Panc1 (cell line): Measurements from ENCODE around the gene ELF5. TPM values are rescaled to one million over a fixed set of nuclear protein-coding genes. Genes with fewer than 3 reads are reported as not detected.

Source experiments
- ATAC-seq: fragments of 200-7000 bp; cut with Tn5 transposase; 2 replicates; pipeline ENCODE4 v1.9.1; 2020; ENCODE audit warnings: mild to moderate bottlenecking, moderate library complexity
- BruUV-seq: library from RNA; stranded (reverse); fragments of 400-500 nt; replicated peaks from 2 replicates; lab custom pipeline; 2021; lab: Mats Ljungman, UMichigan
- CTCF ChIA-PET: fragments of 300-600 bp; sonication (Branson Sonifier 250); formaldehyde crosslinking; loops from one replicate; lab custom pipeline; 2022; ENCODE audit warnings: antibody characterized with exemption; lab: Charles Lee
- POLR2A ChIA-PET: fragments of 300-600 bp; sonication (Branson Sonifier 250); formaldehyde crosslinking; loops from one replicate; lab custom pipeline; 2022; ENCODE audit warnings: antibody characterized with exemption; lab: Charles Lee
- DNase-seq: peaks from one replicate; pipeline ENCODE4 v3.0.0-alpha.2; 2010; ENCODE audit warnings: low read depth, low spot score
- H3K27ac ChIP-seq: 2 replicates; pipeline ENCODE4 v1.5.1; 2011; ENCODE audit warnings: mild to moderate bottlenecking, low read length, inconsistent platforms
- H3K27me3 ChIP-seq: fragments of 200-500 bp; sonication (Bioruptor generic); 2 replicates; pipeline ENCODE4 v1.6.0; 2014; ENCODE audit warnings: low read length, inconsistent platforms; ENCODE audit not compliant: control insufficient read depth, insufficient read depth
- H3K36me3 ChIP-seq: fragments of 200-500 bp; sonication (Bioruptor generic); 2 replicates; pipeline ENCODE4 v1.5.1; 2014; ENCODE audit warnings: inconsistent platforms, mild to moderate bottlenecking, low read length, moderate library complexity; ENCODE audit not compliant: control insufficient read depth, insufficient read depth
- H3K4me1 ChIP-seq: 2 replicates; pipeline ENCODE4 v1.5.1; 2011; ENCODE audit warnings: inconsistent platforms, mild to moderate bottlenecking, low read length, moderate library complexity; ENCODE audit not compliant: control insufficient read depth, insufficient read depth
- H3K4me3 ChIP-seq, 2 experiments: 2 replicates each; pipeline ENCODE4 v1.5.1; 2011 to 2012; ENCODE audit warnings: low read depth in 2 of 2, low read length in 2 of 2, mild to moderate bottlenecking in 2 of 2, inconsistent platforms in 1 of 2, moderate library complexity in 1 of 2
- H3K9me3 ChIP-seq: fragments of 200-500 bp; sonication (Bioruptor generic); 2 replicates; pipeline ENCODE4 v1.5.1; 2014; ENCODE audit warnings: low read depth, mild to moderate bottlenecking, inconsistent platforms, low read length, moderate library complexity; ENCODE audit not compliant: control insufficient read depth, insufficient read depth
- CTCF ChIP-seq: fragments of 450-650 bp; IDR thresholded peaks from 2 replicates; pipeline ENCODE4 v1.5.1; 2017; ENCODE audit warnings: mild to moderate bottlenecking
- POLR2AphosphoS5 ChIP-seq: IDR thresholded peaks from 2 replicates; pipeline ENCODE4 v1.6.1; 2012; ENCODE audit warnings: mild to moderate bottlenecking, low read depth, low read length, moderate library complexity
- REST ChIP-seq, 2 experiments: IDR thresholded peaks; 2 replicates each; pipeline ENCODE4 v1.6.1; 2011 to 2012; ENCODE audit warnings: low read depth in 2 of 2, control low read depth in 1 of 2, low read length in 1 of 2, mild to moderate bottlenecking in 1 of 2, moderate library complexity in 1 of 2; ENCODE audit not compliant: insufficient read depth in 1 of 2
- SIN3A ChIP-seq: IDR thresholded peaks from 2 replicates; pipeline ENCODE4 v1.6.1; 2012; ENCODE audit warnings: low read depth, mild to moderate bottlenecking, low read length, moderate library complexity, borderline replicate concordance; ENCODE audit not compliant: insufficient read depth
- TCF7L2 ChIP-seq: IDR thresholded peaks from 2 replicates; pipeline ENCODE4 v1.6.1; 2011; ENCODE audit warnings: mild to moderate bottlenecking, low read depth, low read length, inconsistent platforms
- in situ Hi-C: cut with HindIII; loops from 2 replicates; pipeline ENCODE4 v1.10.0; 2016; ENCODE audit warnings: low sequenced_read_pairs, low pct_unique_long_range_greater_than_20kb
- intact Hi-C: fragments of 100-400 bp; cut with micrococcal nuclease; formaldehyde crosslinking; loops from one replicate; pipeline ENCODE4 v1.10.0; 2022; ENCODE audit not compliant: unreplicated experiment
- total RNA-seq: library from RNA; stranded (reverse); gene quantifications from one replicate; pipeline ENCODE4 v1.2.1, GENCODE V29; 2021; ENCODE audit not compliant: unreplicated experiment

ELF5 gene
- total RNA-seq, 1 experiment from 2014 or later = not detected

GRCh38 chr11:34502949-34503348, 10.6 kb downstream of the ELF5 start:
- ChIA-PET CTCF (interaction anchor here (0.6 to 0.9 kb wide), 2 partner anchors 10 to 329 kb away, joined by 3 to 7 read pairs; no protein-coding TSS in a partner anchor), POLR2A (no interaction called here)
- no peaks in the 10 kb centered on the region for H3K36me3 ChIP-seq
- intact Hi-C loops (no loop called here), in situ Hi-C loops (no loop called here)
- no peaks in the 10 kb centered on the region for H3K27me3 ChIP-seq
- ATAC-seq (no peak), DNase-seq (no peak)
- BruUV-seq = no TSS peak
- TF ChIP-seq CTCF (no peak), REST (IDR thresholded peaks at IDR 0.05; ENCODE audit: insufficient read depth in 1 of 2, low read depth in 2 of 2, low read length in 1 of 2) (no peak), SIN3A (no peak), POLR2AphosphoS5 (no peak), TCF7L2 (no peak)
- H3K4me3 ChIP-seq = no peak overlapping the region
- no peaks in the 10 kb centered on the region for H3K9me3 ChIP-seq
- no peaks in the 10 kb centered on the region for H3K4me1 ChIP-seq
- no peak overlapping the region for H3K27ac ChIP-seq

GRCh38 chr11:34501949-34502348, 11.6 kb downstream of the ELF5 start:
- Histone ChIP-seq H3K4me1 (no peaks in the 10 kb centered on the region), H3K27ac (no peak overlapping the region; the same call in 1 of the 2 replicates), H3K4me3 (no peak overlapping the region), H3K36me3 (no peaks in the 10 kb centered on the region), H3K9me3 (no peaks in the 10 kb centered on the region), H3K27me3 (no peaks in the 10 kb centered on the region)
- BruUV-seq = no TSS peak
- no peak for TF ChIP-seq CTCF
- no peak for TF ChIP-seq TCF7L2
- in situ Hi-C loops (no loop called here), intact Hi-C loops (no loop called here)
- CTCF ChIA-PET = no interaction called here
- DNase-seq = no peak
- POLR2A ChIA-PET = no interaction called here
- ATAC-seq = no peak
